SHP77 (cell line): Measurements from ENCODE around the gene MAPK12.

ENCODE experiments used
- DNase-seq, 2 experiments: peaks; one replicate each; lab custom pipeline; 2025; lab: John Stamatoyannopoulos, UW

The MAPK12 gene

DNA sequence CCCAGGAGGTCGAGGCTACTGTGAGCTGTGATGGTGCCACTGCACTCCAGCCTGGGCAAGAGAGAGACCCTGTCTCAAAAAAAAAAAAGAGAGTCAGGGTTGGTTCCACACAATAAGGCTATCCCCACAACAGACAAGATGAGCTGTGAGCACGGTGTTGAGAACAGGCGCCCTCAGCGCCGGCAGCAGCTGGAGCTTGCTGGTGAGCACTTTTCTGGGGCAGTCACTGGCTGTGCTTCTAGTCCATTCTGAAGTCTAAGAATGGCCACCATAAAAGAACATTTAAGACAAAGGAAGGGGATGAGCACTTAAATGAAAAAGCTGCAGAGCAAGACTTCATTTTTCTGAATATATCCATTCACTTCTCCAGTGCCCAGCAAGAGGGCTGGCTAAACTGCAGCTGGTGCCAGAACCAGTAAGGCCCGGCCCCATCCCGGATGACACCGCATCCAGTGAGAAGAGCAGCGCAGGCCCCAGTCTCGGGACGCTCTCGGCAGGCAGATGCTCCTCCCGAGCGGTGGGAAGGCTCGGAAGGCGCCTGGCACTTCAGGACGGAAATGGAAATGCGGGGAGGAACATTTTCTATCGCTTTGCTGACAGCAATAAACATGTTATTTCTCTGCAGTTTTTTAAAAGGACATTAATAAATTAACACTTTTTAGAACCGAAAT lies 28.9 kb downstream of the MAPK12 start:
- no peak for DNase-seq

DNA sequence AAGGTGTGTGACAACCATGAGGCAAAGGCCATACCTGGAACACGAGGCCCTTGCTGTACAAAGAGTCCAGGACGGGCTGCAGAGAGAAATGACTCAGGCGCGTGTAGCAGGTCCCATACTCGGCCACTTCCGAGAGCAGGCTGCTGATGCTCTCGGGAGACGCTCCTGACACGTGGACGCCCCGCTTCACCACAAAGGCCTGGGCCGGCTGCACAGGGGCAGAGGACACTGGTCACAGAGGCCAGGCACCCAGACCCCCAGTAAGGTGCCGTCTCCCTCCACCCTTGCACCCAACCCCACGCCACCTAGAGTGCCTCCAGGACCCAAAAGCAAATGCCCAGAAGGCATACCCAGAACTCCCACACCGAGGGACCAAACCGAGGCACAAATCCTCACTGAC lies 32.1 kb downstream of the MAPK12 start:
- DNase-seq, result no peak

DNA sequence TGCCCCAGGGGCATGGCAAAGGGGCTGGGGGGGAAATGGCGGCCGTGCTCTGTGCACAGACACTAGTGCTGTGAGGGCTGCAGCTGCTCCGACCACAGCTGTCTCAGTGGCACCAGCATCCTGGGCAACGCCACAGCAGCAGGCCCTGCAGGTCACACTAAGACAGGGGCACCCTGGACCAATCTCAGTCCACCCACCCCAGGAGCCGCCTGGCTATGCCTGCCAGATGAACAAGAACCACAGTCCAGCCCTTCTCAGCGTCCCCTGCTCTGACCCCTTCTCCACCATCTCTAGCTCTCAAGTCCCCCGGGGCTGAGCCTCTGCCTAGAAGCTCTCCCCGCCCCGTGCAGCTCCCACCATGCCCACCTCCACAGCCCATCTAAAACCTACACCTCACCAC lies 33.1 kb downstream of the MAPK12 start:
- DNase-seq, result no peak

- no peak for DNase-seq
Measured at GRCh38 chr22:50227579-50228215, 33.8 kb downstream of the MAPK12 start.

- no peak for DNase-seq
Measured at GRCh38 chr22:50226875-50227165, 34.7 kb downstream of the MAPK12 start.

DNA sequence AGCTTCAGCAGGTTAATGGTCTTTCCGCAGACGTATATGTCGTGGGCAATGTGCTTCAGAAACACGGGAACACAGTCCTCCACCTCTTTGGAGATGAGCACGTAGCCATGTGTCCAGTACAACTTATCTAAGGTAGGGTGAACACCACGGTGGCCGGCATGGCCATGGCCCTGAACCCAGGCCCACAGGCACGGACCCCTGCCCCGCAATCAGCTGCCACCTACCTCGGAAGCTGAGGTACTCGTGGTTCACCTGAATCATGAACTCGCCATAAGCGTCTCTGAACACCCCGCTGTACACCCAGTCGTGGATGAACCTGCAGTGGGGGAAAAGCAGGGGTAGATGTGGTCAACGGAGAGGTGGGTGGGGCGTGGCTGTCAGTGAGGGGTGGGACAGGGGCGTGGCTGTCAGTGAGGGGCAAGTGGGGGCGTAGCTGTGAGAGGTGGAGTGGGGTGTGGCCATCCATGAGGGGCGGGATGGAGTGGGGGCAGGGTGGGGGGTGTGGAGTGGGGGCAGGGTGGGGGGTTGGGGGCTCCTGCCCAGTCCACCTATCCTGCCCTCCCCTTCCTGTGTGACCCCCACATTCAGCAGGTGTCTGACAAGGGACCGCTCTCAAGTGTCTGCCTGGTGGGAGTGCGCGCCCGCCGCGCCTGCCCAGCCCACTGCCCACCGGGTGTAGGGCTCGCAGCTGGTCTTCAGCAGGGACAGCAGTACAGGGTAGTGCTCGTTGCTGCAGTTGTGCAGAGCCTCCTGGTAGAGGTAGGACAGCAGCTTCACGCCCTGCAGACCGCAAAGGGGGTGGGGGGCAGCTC lies 35.2 kb downstream of the MAPK12 start:
- no peak for DNase-seq

- no peak for DNase-seq
Measured at GRCh38 chr22:50225200-50225969, 36.1 kb downstream of the MAPK12 start.

DNA sequence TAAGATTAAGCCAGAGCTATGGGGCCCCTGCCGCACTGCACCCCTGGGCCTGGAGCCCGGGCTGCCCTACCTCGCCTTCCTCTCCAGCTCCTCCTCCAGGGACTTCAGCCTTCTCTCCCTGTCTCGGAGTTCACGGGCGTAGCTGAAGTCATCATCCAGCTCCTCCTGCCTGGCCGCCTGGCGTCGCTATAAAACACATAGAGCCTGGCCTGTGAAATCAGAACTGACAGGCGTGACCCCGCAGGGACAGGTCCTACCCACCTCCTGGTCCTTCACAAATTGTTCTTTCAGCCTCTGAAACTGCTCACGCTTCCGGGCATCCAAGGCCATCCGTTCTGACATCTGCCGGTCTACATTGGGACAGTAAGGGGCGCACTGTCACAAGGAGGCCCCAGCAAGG lies 37.4 kb downstream of the MAPK12 start:
- no peak for DNase-seq

- DNase-seq, result no peak
Measured at GRCh38 chr22:50222508-50222907, 39.0 kb downstream of the MAPK12 start.

DNA sequence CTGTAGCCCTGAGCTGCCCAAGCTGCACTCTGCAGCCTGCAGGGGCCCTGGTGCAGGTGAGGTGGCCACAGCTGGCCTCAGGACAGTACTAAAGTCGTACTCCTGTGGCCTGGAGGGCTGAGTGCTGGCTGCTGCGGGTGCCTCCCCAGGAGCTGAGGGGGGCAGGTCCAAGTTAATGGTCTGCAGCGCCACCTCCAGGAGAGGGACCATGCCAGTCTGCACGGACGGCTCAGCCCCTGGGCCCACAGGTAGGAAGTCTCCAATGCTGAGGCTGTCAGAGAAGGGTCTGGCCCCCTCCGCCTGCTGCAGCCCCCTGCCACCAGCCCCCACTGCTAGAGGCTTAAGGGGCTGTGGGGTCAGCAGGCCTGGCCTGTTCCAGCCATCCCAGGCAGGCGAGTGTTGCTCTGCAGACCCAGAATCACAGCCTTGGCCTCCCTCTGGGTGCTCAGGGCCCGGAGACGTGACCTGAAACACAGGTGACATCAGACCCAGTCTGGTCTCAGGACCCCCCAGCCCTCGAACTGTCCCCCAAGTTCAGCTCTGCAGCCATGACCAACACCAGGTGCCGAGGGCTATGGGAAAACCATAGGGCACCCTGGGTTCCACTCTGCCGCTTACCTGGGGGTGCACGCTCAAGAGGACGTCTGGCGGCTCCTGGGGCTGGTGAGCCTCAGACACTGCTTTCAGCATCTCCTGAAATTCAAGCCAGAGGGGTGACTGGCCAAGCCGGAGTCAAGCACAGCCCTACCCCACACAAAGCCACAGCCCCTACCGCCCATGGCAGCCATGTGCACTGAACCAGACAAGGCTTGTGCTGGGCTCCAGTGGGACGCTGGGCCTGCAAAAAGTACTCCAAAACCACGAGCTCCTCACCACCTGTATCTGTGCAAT lies 39.8 kb downstream of the MAPK12 start:
- no peak for DNase-seq

DNA sequence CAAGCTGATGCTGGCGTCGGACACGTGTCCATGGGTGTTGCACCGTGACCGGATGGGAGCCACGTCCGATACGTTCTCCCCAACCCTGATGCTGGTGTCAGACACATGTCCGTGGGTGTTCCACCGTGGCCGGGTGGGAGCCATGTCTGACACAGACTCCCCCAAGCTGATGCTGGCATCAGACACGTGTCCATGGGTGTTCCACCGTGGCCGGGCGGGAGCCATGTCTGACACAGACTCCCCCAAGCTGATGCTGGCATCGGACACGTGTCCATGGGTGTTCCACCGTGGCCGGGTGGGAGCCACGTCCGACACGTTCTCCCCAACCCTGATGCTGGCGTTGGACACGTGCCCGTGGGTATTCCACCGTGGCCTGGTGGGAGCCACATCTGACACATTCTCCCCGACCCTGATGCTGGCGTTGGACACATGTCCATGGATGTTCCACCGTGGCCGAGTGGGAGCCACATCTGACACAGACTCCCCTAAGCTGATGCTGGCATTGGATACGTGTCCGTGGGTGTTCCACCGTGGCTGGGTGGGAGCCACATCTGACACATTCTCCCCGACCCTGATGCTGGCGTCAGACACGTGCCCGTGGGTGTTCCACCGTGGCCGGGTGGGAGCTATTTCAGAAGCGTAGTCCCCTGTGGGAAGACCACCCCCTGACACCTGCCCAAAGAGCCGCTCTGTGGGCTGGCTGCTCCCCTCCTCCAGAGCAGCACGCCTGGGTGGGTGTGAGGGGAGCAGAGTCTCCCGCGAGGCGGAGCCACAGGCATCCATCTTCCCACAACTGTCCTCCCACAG lies 40.7 kb downstream of the MAPK12 start:
- DNase-seq, result no peak

- DNase-seq, result no peak
Measured at GRCh38 chr22:50219800-50220602, 41.5 kb downstream of the MAPK12 start.

DNA sequence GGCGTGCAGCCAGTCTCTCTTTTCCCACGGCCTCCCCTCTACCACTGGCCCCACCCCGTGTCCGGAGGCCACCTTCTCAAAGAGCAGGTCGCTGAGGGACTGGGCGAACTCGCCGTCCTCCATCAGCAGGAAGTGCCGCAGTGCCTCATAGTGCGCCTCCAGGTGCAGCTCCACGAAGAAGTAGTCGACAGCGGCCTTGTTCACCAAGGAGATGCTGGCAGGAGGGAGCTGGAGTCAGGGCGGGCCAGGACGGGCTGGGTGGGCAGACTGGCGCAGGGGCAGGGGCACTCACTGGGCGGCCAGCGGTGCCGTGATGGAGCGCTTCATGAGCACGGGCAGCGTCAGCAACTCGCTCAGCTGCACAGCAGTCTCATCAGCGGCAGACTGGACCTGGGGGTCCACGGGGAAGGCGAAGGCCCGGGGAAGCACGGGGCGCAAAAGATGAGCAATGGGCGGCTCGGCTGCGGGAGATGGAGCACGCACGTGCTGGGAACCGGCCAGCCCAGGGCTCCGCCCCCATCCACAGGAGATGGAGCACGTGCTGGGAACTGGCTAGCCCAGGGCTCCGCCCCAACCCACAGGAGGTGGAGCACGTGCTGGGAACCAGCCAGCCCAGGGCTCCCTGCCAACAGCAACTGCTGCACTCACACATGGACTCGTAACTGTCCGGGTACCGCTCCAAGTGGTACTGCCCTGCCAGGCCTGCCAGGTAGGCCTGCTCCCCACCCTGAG lies 42.3 kb downstream of the MAPK12 start:
- peak; percentile 42 to 67 for DNase-seq

GRCh38 chr22:50218153-50218995 lies 43.1 kb downstream of the MAPK12 start:
- DNase-seq, result peak in 1 of 2 experiments; percentile 24

- no peak for DNase-seq
Measured at GRCh38 chr22:50217543-50218152, 43.8 kb downstream of the MAPK12 start.

GRCh38 chr22:50216684-50217520 lies 44.6 kb downstream of the MAPK12 start:
- no peak for DNase-seq
